K562 (cell line): ENCODE data around the gene TNKS2. TPM values are rescaled to one million over a fixed set of nuclear protein-coding genes. Genes with fewer than 3 reads are reported as not detected.

Experiments used
- ATAC-seq: fragments of 200-7000 bp; cut with Tn5 transposase; 3 replicates; pipeline ENCODE4 v1.9.1; 2020; ENCODE audit warnings: moderate library complexity
- BruUV-seq: library from RNA; stranded (reverse); fragments of 400-500 nt; replicated peaks from 2 replicates; lab custom pipeline; 2021; lab: Mats Ljungman, UMichigan
- CTCF ChIA-PET: fragments of 300-600 bp; formaldehyde crosslinking; extraction: SDS; loops from one replicate; lab custom pipeline; 2021; ENCODE audit warnings: low intra/inter-chr PET ratio; lab: Yijun Ruan, JAX
- POLR2A ChIA-PET: fragments of 300-600, 350-650 bp; sonication (Branson Sonifier 250); formaldehyde crosslinking; extraction: SDS; loops from one replicate; lab custom pipeline; 2021; ENCODE audit warnings: antibody characterized with exemption, inconsistent platforms; lab: Yijun Ruan, JAX
- DNase-seq, 4 experiments: peaks; one replicate each; pipeline versions ENCODE4 v3.0.0 to v3.0.0-alpha.2; 2011 to 2018; ENCODE audit warnings: low spot score in 3 of 4, mixed read lengths in 3 of 4; ENCODE audit errors: extremely low read depth in 1 of 4
- FAIRE-seq: peaks from 2 replicates; lab custom pipeline; 2011; peaks lifted over from hg19 to GRCh38; lab: Jason Lieb, UNC
- H2AFZ ChIP-seq: 2 replicates; pipeline ENCODE4 v1.6.0; 2011; ENCODE audit warnings: low read depth, low read length, control low read depth, inconsistent platforms
- H3K27ac ChIP-seq: fragments of 200-600 bp; 3 replicates; pipeline ENCODE4 v1.8.0; 2011; ENCODE audit warnings: low read depth, mild to moderate bottlenecking, control low read depth, inconsistent platforms, low read length, moderate library complexity, mixed read lengths; ENCODE audit errors: extremely low read depth
- H3K27me3 ChIP-seq, 2 experiments: fragments of 300-600 bp in 1 of 2; 2 replicates in 1 of 2; 3 replicates in 1 of 2; pipeline versions ENCODE4 v1.6.0 to v1.8.0; 2011; ENCODE audit warnings: inconsistent platforms in 2 of 2, low read length in 2 of 2, mild to moderate bottlenecking in 1 of 2, mixed read lengths in 1 of 2, moderate library complexity in 1 of 2; ENCODE audit not compliant: control insufficient read depth in 2 of 2, insufficient read depth in 2 of 2
- H3K36me3 ChIP-seq: fragments of 300-600 bp; 3 replicates; pipeline ENCODE4 v1.8.0; 2011; ENCODE audit warnings: mild to moderate bottlenecking, low read length, inconsistent platforms; ENCODE audit not compliant: control insufficient read depth, insufficient read depth
- H3K4me1 ChIP-seq, 2 experiments: fragments of 200-600 bp in 1 of 2; replicated peaks in 1 of 2; 2 replicates in 1 of 2; 3 replicates in 1 of 2; pipeline versions ENCODE4 v1.5.1 to v1.8.0; 2011; ENCODE audit warnings: inconsistent platforms in 2 of 2, low read length in 2 of 2, mild to moderate bottlenecking in 1 of 2, mixed read lengths in 1 of 2, moderate library complexity in 1 of 2; ENCODE audit not compliant: control insufficient read depth in 2 of 2, insufficient read depth in 2 of 2
- H3K4me2 ChIP-seq: 2 replicates; pipeline ENCODE4 v1.6.1; 2011; ENCODE audit warnings: low read length, control low read depth, inconsistent platforms, mixed read lengths; ENCODE audit not compliant: insufficient read depth
- H3K4me3 ChIP-seq: fragments of 200-600 bp; sonication (generic), shearing (Covaris generic); 2 replicates; pipeline ENCODE4 v1.5.1; 2016; ENCODE audit warnings: control low read depth, inconsistent platforms
- H3K79me2 ChIP-seq: fragments of 200-600 bp; 3 replicates; pipeline ENCODE4 v1.8.0; 2011; ENCODE audit warnings: low read length, inconsistent platforms; ENCODE audit not compliant: control insufficient read depth, insufficient read depth
- H3K9ac ChIP-seq, 2 experiments: 2 replicates each; pipeline versions ENCODE4 v1.6.0 to v1.6.1; 2011; ENCODE audit warnings: low read depth in 2 of 2, low read length in 2 of 2, control low read depth in 1 of 2, inconsistent platforms in 1 of 2, mild to moderate bottlenecking in 1 of 2, mixed read lengths in 1 of 2; ENCODE audit not compliant: insufficient read depth in 1 of 2
- H3K9me1 ChIP-seq: one replicate; pipeline ENCODE4 v1.6.0; 2011; ENCODE audit warnings: inconsistent platforms, mild to moderate bottlenecking, low read length, moderate library complexity; ENCODE audit not compliant: control insufficient read depth, insufficient read depth
- H3K9me3 ChIP-seq: replicated peaks from 2 replicates; pipeline ENCODE4 v1.5.1; 2011; ENCODE audit warnings: low read depth, low read length, inconsistent platforms; ENCODE audit not compliant: control insufficient read depth, insufficient read depth
- H4K20me1 ChIP-seq: replicated peaks from 2 replicates; pipeline ENCODE4 v1.6.1; 2011; ENCODE audit warnings: low read length, inconsistent platforms, mixed read lengths; ENCODE audit not compliant: control insufficient read depth, insufficient read depth
- ADNP ChIP-seq: fragments of 200-800 bp; sonication (Bioruptor generic); IDR thresholded peaks from 2 replicates; pipeline ENCODE4 v1.6.1; 2016; ENCODE audit warnings: missing genetic modification characterization, missing compliant biosample characterization
- C11orf30 ChIP-seq: fragments of 450-650 bp; IDR thresholded peaks from 2 replicates; pipeline ENCODE4 v1.6.1; 2016; ENCODE audit warnings: low read depth, mild to moderate bottlenecking
- DIDO1 ChIP-seq: fragments of 450-650 bp; IDR thresholded peaks from 2 replicates; pipeline ENCODE4 v1.6.1; 2016; ENCODE audit warnings: low read depth, missing biosample characterization, missing genetic modification characterization
- HNRNPLL ChIP-seq: fragments of 200-400 bp; formaldehyde crosslinking; IDR thresholded peaks from 2 replicates; pipeline ENCODE4 v1.6.1; 2017; ENCODE audit warnings: low read length, low read depth, mild to moderate bottlenecking; ENCODE audit not compliant: poor library complexity, severe bottlenecking
- KLF13 ChIP-seq: fragments of 450-650 bp; IDR thresholded peaks from 2 replicates; pipeline ENCODE4 v1.6.1; 2016; ENCODE audit warnings: missing genetic modification characterization, low read depth, mild to moderate bottlenecking, missing compliant biosample characterization, moderate library complexity, borderline replicate concordance
- MAFK ChIP-seq: IDR thresholded peaks from 2 replicates; pipeline ENCODE4 v1.6.1; 2011; ENCODE audit warnings: low read length, improper control_type of control experiment
- PPARD ChIP-seq: fragments of 250-450 bp; sonication (Bioruptor Pico); IDR thresholded peaks from 2 replicates; pipeline ENCODE4 v1.8.0; 2022; ENCODE audit warnings: inconsistent platforms, mild to moderate bottlenecking, moderate library complexity
- RBM22 ChIP-seq: fragments of 200-400 bp; formaldehyde crosslinking; IDR thresholded peaks from 2 replicates; pipeline ENCODE4 v1.6.1; 2018; ENCODE audit warnings: low read length, low read depth; ENCODE audit not compliant: poor library complexity, severe bottlenecking
- TCF7 ChIP-seq: sonication (generic); IDR thresholded peaks from 2 replicates; pipeline ENCODE4 v1.6.1; 2016; ENCODE audit warnings: antibody characterized with exemption, borderline replicate concordance
- WGBS: fragments of 100-300 bp; shearing (Covaris generic); methylation state at CpG from one replicate; pipeline ENCODE4 v1.1.6; 2016; ENCODE audit warnings: low coverage, mixed read lengths; ENCODE audit not compliant: insufficient coverage; ENCODE audit errors: missing lambda C conversion rate; 5-methylcytosine and 5-hydroxymethylcytosine counted together
- in situ Hi-C: fragments of 300-500 bp; cut with MboI; formaldehyde crosslinking; loops from 4 replicates; pipeline ENCODE4 v1.15.0; 2018; ENCODE audit warnings: inconsistent platforms, mixed read lengths
- intact Hi-C: fragments of 100-400 bp; cut with micrococcal nuclease; formaldehyde crosslinking; loops from 2 replicates; pipeline ENCODE4 v1.14.2; 2022
- polyA plus RNA-seq, 8 experiments: library from polyadenylated mRNA; depleted of rRNA in 4 of 8; stranded (reverse) in 5 of 8; unstranded in 3 of 8; fragments of >200 nt; fragmentation: Nextera tagmentation in 2 of 8; fragmentation: Illumina TruSeq in 1 of 8; extraction: Ambion mirVana in 2 of 8; extraction: Trizol in 1 of 8; gene quantifications; 2 replicates each; pipeline versions ENCODE4 v1.2.1 to v1.2.3, GENCODE V29; 2011 to 2014; ENCODE audit warnings: inconsistent platforms in 1 of 8, missing spikeins in 1 of 8
- total RNA-seq, 7 experiments: library from RNA; depleted of rRNA in 6 of 7; stranded (reverse); fragments of >200 nt in 6 of 7; fragmentation: Illumina TruSeq in 2 of 7; extraction: Trizol in 2 of 7; gene quantifications; 2 replicates each; pipeline versions ENCODE4 v1.2.1 to v1.2.3, GENCODE V29; 2011 to 2021; ENCODE audit warnings: low replicate concordance in 1 of 7
- TF ChIP-seq, protein P1 (sequence below): fragments of 250-450 bp; sonication (Bioruptor Pico); IDR thresholded peaks from 2 replicates; pipeline ENCODE4 v1.4.0; 2020
- TF ChIP-seq, protein P2 (sequence below): fragments of 250-450 bp; sonication (Bioruptor Pico); IDR thresholded peaks from 2 replicates; pipeline ENCODE4 v1.6.1; 2021; ENCODE audit warnings: mild to moderate bottlenecking
- TF ChIP-seq, protein P3 (sequence below): fragments of 250-450 bp; sonication (Bioruptor Pico); IDR thresholded peaks from 2 replicates; pipeline ENCODE4 v1.5.0; 2020; ENCODE audit warnings: mild to moderate bottlenecking
- TF ChIP-seq, protein P4 (sequence below): fragments of 450-650 bp; formaldehyde crosslinking; IDR thresholded peaks from 2 replicates; pipeline ENCODE4 v1.4.0; 2020; ENCODE audit warnings: mild to moderate bottlenecking, mixed read lengths

TNKS2 gene
- total and polyA plus RNA-seq, 9 of the 15 experiments (the other 6 are each of a cell fraction or from before 2014, with no cell fraction given) = 3.5 to 19.8 (median 8.6) TPM

DNA sequence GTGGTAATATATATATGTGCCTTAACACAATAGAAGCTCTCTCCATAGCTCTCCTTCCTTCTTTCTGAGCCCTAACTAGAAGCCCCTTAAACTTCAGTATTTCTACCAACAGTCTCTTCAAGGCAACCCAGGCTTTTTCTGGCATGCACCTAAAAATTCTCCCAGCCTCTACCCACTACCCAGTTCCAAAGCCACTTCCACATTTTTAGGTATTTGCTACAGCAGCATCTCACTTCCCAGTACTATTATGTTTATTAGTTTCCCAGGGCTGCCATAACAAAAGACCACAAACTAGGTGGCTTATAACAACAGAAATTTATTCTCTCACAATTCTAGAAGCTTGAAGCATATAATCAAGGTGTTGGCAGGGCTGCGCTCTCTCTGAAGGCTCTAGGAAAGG is 15.7 kb upstream of the TNKS2 start:
- H3K9ac ChIP-seq = no peak overlapping the region
- no peaks in the 10 kb centered on the region for H3K4me1 ChIP-seq
- ChIA-PET CTCF (no interaction called here), POLR2A (no interaction called here)
- ATAC-seq (no peak), FAIRE-seq (no peak), DNase-seq (no peak)
- no peak overlapping the region for H3K4me2 ChIP-seq
- no peak overlapping the region for H2AFZ ChIP-seq
- H3K9me1 ChIP-seq = no peaks in the 10 kb centered on the region
- 0% methylated on average over 1 of the region's 1 CpG for WGBS
- H3K36me3 ChIP-seq = no peaks in the 10 kb centered on the region
- no peak overlapping the region for H3K27ac ChIP-seq
- no peak overlapping the region for H3K4me3 ChIP-seq
- intact Hi-C loops = no loop called here
- H4K20me1 ChIP-seq = no peaks in the 10 kb centered on the region
- H3K27me3 ChIP-seq = no peaks in the 10 kb centered on the region
- BruUV-seq = no TSS peak
- in situ Hi-C loops = no loop called here
- no peaks in the 10 kb centered on the region for H3K9me3 ChIP-seq
- no peaks in the 10 kb centered on the region for H3K79me2 ChIP-seq
- TF ChIP-seq TCF7 (no peak), MAFK (no peak), C11orf30 (no peak), HNRNPLL (no peak), ADNP (tag) (no peak), PPARD (CRISPR knock-in tag) (no peak), RBM22 (no peak), KLF13 (tag) (no peak), DIDO1 (no peak)
- TF ChIP-seq, protein P1, sequence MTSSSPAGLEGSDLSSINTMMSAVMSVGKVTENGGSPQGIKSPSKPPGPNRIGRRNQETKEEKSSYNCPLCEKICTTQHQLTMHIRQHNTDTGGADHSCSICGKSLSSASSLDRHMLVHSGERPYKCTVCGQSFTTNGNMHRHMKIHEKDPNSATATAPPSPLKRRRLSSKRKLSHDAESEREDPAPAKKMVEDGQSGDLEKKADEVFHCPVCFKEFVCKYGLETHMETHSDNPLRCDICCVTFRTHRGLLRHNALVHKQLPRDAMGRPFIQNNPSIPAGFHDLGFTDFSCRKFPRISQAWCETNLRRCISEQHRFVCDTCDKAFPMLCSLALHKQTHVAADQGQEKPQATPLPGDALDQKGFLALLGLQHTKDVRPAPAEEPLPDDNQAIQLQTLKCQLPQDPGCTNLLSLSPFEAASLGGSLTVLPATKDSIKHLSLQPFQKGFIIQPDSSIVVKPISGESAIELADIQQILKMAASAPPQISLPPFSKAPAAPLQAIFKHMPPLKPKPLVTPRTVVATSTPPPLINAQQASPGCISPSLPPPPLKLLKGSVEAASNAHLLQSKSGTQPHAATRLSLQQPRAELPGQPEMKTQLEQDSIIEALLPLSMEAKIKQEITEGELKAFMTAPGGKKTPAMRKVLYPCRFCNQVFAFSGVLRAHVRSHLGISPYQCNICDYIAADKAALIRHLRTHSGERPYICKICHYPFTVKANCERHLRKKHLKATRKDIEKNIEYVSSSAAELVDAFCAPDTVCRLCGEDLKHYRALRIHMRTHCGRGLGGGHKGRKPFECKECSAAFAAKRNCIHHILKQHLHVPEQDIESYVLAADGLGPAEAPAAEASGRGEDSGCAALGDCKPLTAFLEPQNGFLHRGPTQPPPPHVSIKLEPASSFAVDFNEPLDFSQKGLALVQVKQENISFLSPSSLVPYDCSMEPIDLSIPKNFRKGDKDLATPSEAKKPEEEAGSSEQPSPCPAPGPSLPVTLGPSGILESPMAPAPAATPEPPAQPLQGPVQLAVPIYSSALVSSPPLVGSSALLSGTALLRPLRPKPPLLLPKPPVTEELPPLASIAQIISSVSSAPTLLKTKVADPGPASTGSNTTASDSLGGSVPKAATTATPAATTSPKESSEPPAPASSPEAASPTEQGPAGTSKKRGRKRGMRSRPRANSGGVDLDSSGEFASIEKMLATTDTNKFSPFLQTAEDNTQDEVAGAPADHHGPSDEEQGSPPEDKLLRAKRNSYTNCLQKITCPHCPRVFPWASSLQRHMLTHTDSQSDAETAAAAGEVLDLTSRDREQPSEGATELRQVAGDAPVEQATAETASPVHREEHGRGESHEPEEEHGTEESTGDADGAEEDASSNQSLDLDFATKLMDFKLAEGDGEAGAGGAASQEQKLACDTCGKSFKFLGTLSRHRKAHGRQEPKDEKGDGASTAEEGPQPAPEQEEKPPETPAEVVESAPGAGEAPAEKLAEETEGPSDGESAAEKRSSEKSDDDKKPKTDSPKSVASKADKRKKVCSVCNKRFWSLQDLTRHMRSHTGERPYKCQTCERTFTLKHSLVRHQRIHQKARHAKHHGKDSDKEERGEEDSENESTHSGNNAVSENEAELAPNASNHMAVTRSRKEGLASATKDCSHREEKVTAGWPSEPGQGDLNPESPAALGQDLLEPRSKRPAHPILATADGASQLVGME (CRISPR knock-in tag) = no peak
- TF ChIP-seq, protein P2, sequence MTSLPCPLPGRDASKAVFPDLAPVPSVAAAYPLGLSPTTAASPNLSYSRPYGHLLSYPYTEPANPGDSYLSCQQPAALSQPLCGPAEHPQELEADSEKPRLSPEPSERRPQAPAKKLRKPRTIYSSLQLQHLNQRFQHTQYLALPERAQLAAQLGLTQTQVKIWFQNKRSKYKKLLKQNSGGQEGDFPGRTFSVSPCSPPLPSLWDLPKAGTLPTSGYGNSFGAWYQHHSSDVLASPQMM (CRISPR knock-in tag) = no peak
- TF ChIP-seq, protein P3, sequence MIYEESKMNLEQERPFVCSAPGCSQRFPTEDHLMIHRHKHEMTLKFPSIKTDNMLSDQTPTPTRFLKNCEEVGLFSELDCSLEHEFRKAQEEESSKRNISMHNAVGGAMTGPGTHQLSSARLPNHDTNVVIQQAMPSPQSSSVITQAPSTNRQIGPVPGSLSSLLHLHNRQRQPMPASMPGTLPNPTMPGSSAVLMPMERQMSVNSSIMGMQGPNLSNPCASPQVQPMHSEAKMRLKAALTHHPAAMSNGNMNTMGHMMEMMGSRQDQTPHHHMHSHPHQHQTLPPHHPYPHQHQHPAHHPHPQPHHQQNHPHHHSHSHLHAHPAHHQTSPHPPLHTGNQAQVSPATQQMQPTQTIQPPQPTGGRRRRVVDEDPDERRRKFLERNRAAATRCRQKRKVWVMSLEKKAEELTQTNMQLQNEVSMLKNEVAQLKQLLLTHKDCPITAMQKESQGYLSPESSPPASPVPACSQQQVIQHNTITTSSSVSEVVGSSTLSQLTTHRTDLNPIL = no peak
- TF ChIP-seq, protein P4, sequence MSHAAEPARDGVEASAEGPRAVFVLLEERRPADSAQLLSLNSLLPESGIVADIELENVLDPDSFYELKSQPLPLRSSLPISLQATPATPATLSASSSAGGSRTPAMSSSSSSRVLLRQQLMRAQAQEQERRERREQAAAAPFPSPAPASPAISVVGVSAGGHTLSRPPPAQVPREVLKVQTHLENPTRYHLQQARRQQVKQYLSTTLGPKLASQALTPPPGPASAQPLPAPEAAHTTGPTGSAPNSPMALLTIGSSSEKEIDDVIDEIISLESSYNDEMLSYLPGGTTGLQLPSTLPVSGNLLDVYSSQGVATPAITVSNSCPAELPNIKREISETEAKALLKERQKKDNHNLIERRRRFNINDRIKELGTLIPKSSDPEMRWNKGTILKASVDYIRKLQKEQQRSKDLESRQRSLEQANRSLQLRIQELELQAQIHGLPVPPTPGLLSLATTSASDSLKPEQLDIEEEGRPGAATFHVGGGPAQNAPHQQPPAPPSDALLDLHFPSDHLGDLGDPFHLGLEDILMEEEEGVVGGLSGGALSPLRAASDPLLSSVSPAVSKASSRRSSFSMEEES = no peak
